Aorta (tissue), 5 donors: ENCODE results near the gene SLC35G3. TPM values are rescaled to one million over a fixed set of nuclear protein-coding genes. Genes with fewer than 3 reads are reported as not detected.
A peak's percentile ranks its signal among the peaks of the same experiment; 100 is the strongest.
"Not testable (repeated sequence)": the region's sequence is repeated elsewhere in the genome, so short reads cannot be mapped to it uniquely, and the experiment has no call there.

Source experiments
- ATAC-seq: fragments of 200-7000 bp; cut with Tn5 transposase; one replicate; pipeline ENCODE4 v1.9.1; 2022; ENCODE audit warnings: moderate library complexity; ENCODE audit not compliant: low FRiP score
- DNase-seq, 2 donors: peaks; one replicate each; pipeline ENCODE4 v3.0.0-alpha.2; 2020
- H3K27ac ChIP-seq, 2 donors: one replicate each; pipeline ENCODE4 v1.5.1; 2013; ENCODE audit warnings: low read length in 2 of 2, mild to moderate bottlenecking in 2 of 2, moderate library complexity in 2 of 2, control low read depth in 1 of 2, inconsistent platforms in 1 of 2, low read depth in 1 of 2
- H3K27me3 ChIP-seq, 2 donors: one replicate each; pipeline ENCODE4 v1.6.1; 2013; ENCODE audit warnings: control low read depth in 1 of 2, low read length in 1 of 2, mild to moderate bottlenecking in 1 of 2, moderate library complexity in 1 of 2; ENCODE audit not compliant: insufficient read depth in 2 of 2, control insufficient read depth in 1 of 2
- H3K36me3 ChIP-seq, 2 donors: one replicate each; pipeline ENCODE4 v1.6.1; 2013; ENCODE audit warnings: control low read depth in 1 of 2, low read length in 1 of 2, mild to moderate bottlenecking in 1 of 2; ENCODE audit not compliant: insufficient read depth in 2 of 2, control insufficient read depth in 1 of 2
- H3K4me1 ChIP-seq, 2 donors: one replicate each; pipeline ENCODE4 v1.6.1; 2013; ENCODE audit warnings: low read length in 2 of 2, control low read depth in 1 of 2, mild to moderate bottlenecking in 1 of 2, moderate library complexity in 1 of 2; ENCODE audit not compliant: insufficient read depth in 2 of 2, control insufficient read depth in 1 of 2
- H3K4me3 ChIP-seq, 2 donors: one replicate each; pipeline ENCODE4 v1.5.1; 2013; ENCODE audit warnings: low read length in 2 of 2, control low read depth in 1 of 2, mild to moderate bottlenecking in 1 of 2
- H3K9me3 ChIP-seq: one replicate; pipeline ENCODE4 v1.6.1; 2013; ENCODE audit warnings: mild to moderate bottlenecking, low read length; ENCODE audit not compliant: control insufficient read depth
- WGBS, 2 donors: extraction: QIAGEN DNeasy Blood & Tissue Kit; methylation state at CpG; one replicate each; pipeline ENCODE4 v1.1.7; 2013; 5-methylcytosine and 5-hydroxymethylcytosine counted together
- intact Hi-C, 2 donors: fragments of 100-400 bp; cut with DNase I; formaldehyde crosslinking; loops; one replicate each; pipeline versions ENCODE4 v1.14.2 to v1.15.0; 2022
- long read RNA-seq, 2 donors: library from polyadenylated mRNA; unstranded; transcript quantifications; one replicate each; pipeline ENCODE4 v2.0.0, GENCODE V29; 2020 to 2021
- polyA plus RNA-seq, 2 donors: library from polyadenylated mRNA; stranded (reverse); fragments of 200-250 nt; gene quantifications; one replicate each; pipeline ENCODE4 v1.2.3, GENCODE V29; 2013
- total RNA-seq, 2 donors: library from RNA; stranded (reverse); fragmentation: NEBNext Ultra II Directional; extraction: Animal tissue kit (Norgen Biotek cat#: 25700); gene quantifications; one replicate each; pipeline ENCODE4 v1.2.1, GENCODE V29; 2021
- donor health status: healthy with polysubstance abuse.
- donor health status: Bipolar disorder and iron deficiency.
- donor health status: DM: no; HTN: no; CAD: no.
- donor health status: DM: no; HTN: no; CAD: no.
- donor health status: DM: yes; HTN: yes; CAD: no.

SLC35G3 gene
- total RNA-seq: not detected
- not detected for polyA plus RNA-seq
- long read RNA-seq, donor 1: 0 reads
- long read RNA-seq, donor 2: 0 reads

GRCh38 chr17:35194001-35194400 lies at the start of gene SLC35G3:
TSS of gene SLC35G3 (minus strand) at chr17:35194393. CDS start at chr17:35194307, 86 bp downstream.
- H3K9me3 ChIP-seq, H3K4me3 ChIP-seq, H3K36me3 ChIP-seq, DNase-seq, H3K27ac ChIP-seq, ATAC-seq, H3K4me1 ChIP-seq, intact Hi-C loops, H3K27me3 ChIP-seq: not testable (repeated sequence)
- WGBS, 2 donors: 86 to 91% methylated on average over 12 of the region's 12 CpGs

GRCh38 chr17:35243561-35244340 lies 49.6 kb upstream of the SLC35G3 start:
- peak; percentile 75 for ATAC-seq
- intact Hi-C loops: loop anchor here (2.0 to 5.0 kb wide), 3 partner anchors 129 to 189 kb away; partner anchors contain the start of genes SLFN12 (in 2 of the 2) and SLFN11 (in 1 of the 2)
- Histone ChIP-seq H3K4me1 (no peaks in the 10 kb centered on the region), H3K4me3 (peak overlapping the region; percentile 75 to 79), H3K27me3 (no peaks in the 10 kb centered on the region), H3K27ac (peak overlapping the region; percentile 20 to 58), H3K36me3 (no peaks in the 10 kb centered on the region), H3K9me3 (no peaks in the 10 kb centered on the region)
- 4 to 9% methylated on average over 14 of the region's 14 CpGs for WGBS, 2 donors
- DNase-seq: peak in 1 of 2 donors; percentile 79

GRCh38 chr17:35242805-35243560 lies 48.8 kb upstream of the SLC35G3 start, which contains the start of gene SLFN5:
TSS of gene SLFN5 (plus strand) at chr17:35243072. CDS start at chr17:35258691, 15,619 bp downstream.
- intact Hi-C loops: loop anchor here (2.0 to 5.0 kb wide), 3 partner anchors 130 to 190 kb away; partner anchors contain the start of genes SLFN12 (in 2 of the 2) and SLFN11 (in 1 of the 2)
- Histone ChIP-seq H3K36me3 (no peaks in the 10 kb centered on the region), H3K9me3 (no peaks in the 10 kb centered on the region), H3K27ac (peak within 1 kb of the TSS; percentile 20 to 76), H3K27me3 (no peaks in the 10 kb centered on the region), H3K4me1 (no peaks in the 10 kb centered on the region), H3K4me3 (peak within 1 kb of the TSS; percentile 75 to 79)
- WGBS, 2 donors: 0% methylated on average over 44 of the region's 44 CpGs
- ATAC-seq (peak; percentile 97), DNase-seq (peak; percentile 96 to 97)

- Histone ChIP-seq H3K4me1 (no peaks in the 10 kb centered on the region), H3K27ac (peak overlapping the region in 1 of 2 donors; percentile 76), H3K36me3 (no peaks in the 10 kb centered on the region), H3K27me3 (no peaks in the 10 kb centered on the region), H3K4me3 (peak overlapping the region; percentile 75 to 77), H3K9me3 (no peaks in the 10 kb centered on the region)
- WGBS, 2 donors: 1 to 2% methylated on average over 43 of the region's 43 CpGs
- peak; percentile 47 for ATAC-seq
- intact Hi-C loops: loop anchor here (2.0 to 5.0 kb wide), 3 partner anchors 131 to 191 kb away; partner anchors contain the start of genes SLFN12 (in 2 of the 2) and SLFN11 (in 1 of the 2)
- peak; percentile 73 to 81 for DNase-seq
Measured at GRCh38 chr17:35242158-35242804, 48.1 kb upstream of the SLC35G3 start.

GRCh38 chr17:35241520-35241919 lies 47.3 kb upstream of the SLC35G3 start:
- H3K36me3 ChIP-seq: no peaks in the 10 kb centered on the region
- ATAC-seq (no peak), DNase-seq (no peak)
- no peaks in the 10 kb centered on the region for H3K27me3 ChIP-seq
- H3K4me3 ChIP-seq: no peak overlapping the region
- WGBS, 2 donors: 80 to 87% methylated on average over 19 of the region's 19 CpGs
- H3K27ac ChIP-seq: no peak overlapping the region
- no peaks in the 10 kb centered on the region for H3K4me1 ChIP-seq
- intact Hi-C loops: loop anchor here in 1 of 2 donors (5.0 kb wide), 1 partner anchor 191 kb away; the partner anchor contains the start of gene SLFN12
- no peaks in the 10 kb centered on the region for H3K9me3 ChIP-seq

- Histone ChIP-seq H3K4me1 (no peaks in the 10 kb centered on the region), H3K27ac (no peak overlapping the region), H3K36me3 (no peaks in the 10 kb centered on the region), H3K27me3 (no peaks in the 10 kb centered on the region), H3K9me3 (peaks cover 1% of the 10 kb centered on the region), H3K4me3 (no peak overlapping the region)
- ATAC-seq: no peak
- no peak for DNase-seq
- 95 to 96% methylated on average over 8 of the region's 8 CpGs for WGBS, 2 donors
- intact Hi-C loops: loop anchor here in 1 of 2 donors (5.0 kb wide), 1 partner anchor 191 kb away; the partner anchor contains the start of gene SLFN12
Measured at GRCh38 chr17:35240861-35241260, 46.7 kb upstream of the SLC35G3 start.

- Histone ChIP-seq H3K4me3 (no peak overlapping the region), H3K27ac (no peak overlapping the region), H3K36me3 (no peaks in the 10 kb centered on the region), H3K27me3 (no peaks in the 10 kb centered on the region), H3K9me3 (peaks cover 1% of the 10 kb centered on the region), H3K4me1 (no peaks in the 10 kb centered on the region)
- no peak for ATAC-seq
- intact Hi-C loops: loop anchor here in 1 of 2 donors (5.0 kb wide), 1 partner anchor 192 kb away; the partner anchor contains the start of gene SLFN12
- 73 to 77% methylated on average over 4 of the region's 4 CpGs for WGBS, 2 donors
- no peak for DNase-seq
Measured at GRCh38 chr17:35239823-35240222, 45.6 kb upstream of the SLC35G3 start.

GRCh38 chr17:35238821-35239220 lies 44.6 kb upstream of the SLC35G3 start:
- ATAC-seq (no peak), DNase-seq (no peak)
- Histone ChIP-seq H3K27me3 (no peaks in the 10 kb centered on the region), H3K4me1 (no peaks in the 10 kb centered on the region), H3K27ac (no peak overlapping the region), H3K36me3 (no peaks in the 10 kb centered on the region), H3K9me3 (peaks cover 1% of the 10 kb centered on the region), H3K4me3 (no peak overlapping the region)
- intact Hi-C loops: no loop called here
- WGBS, 2 donors: 70 to 77% methylated on average over 2 of the region's 2 CpGs
